ENCODE measurements around the gene VWC2.

VWC2 gene

GRCh38 chr7:49894543-49894942 is 121.1 kb downstream of the VWC2 start:
- TF ChIP-seq, protein P1, sequence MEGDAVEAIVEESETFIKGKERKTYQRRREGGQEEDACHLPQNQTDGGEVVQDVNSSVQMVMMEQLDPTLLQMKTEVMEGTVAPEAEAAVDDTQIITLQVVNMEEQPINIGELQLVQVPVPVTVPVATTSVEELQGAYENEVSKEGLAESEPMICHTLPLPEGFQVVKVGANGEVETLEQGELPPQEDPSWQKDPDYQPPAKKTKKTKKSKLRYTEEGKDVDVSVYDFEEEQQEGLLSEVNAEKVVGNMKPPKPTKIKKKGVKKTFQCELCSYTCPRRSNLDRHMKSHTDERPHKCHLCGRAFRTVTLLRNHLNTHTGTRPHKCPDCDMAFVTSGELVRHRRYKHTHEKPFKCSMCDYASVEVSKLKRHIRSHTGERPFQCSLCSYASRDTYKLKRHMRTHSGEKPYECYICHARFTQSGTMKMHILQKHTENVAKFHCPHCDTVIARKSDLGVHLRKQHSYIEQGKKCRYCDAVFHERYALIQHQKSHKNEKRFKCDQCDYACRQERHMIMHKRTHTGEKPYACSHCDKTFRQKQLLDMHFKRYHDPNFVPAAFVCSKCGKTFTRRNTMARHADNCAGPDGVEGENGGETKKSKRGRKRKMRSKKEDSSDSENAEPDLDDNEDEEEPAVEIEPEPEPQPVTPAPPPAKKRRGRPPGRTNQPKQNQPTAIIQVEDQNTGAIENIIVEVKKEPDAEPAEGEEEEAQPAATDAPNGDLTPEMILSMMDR (IDR thresholded peaks at IDR 0.05; ENCODE audit: control insufficient read depth, extremely low read depth, insufficient read depth) = no peak
- H3K4me3 ChIP-seq (ENCODE audit: low read depth, low read length) = no peak overlapping the region
- DNase-seq (ENCODE audit: low read depth) = no peak

DNA sequence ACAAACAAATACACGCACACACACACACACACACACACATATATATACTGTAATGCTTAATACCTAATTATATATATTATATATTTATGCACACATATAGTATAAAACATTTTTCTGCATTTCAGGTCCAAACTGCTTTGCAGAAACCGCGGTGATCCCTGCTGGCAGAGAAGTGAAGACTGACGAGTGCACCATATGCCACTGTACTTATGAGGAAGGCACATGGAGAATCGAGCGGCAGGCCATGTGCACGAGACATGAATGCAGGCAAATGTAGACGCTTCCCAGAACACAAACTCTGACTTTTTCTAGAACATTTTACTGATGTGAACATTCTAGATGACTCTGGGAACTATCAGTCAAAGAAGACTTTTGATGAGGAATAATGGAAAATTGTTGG is 138.5 kb downstream of the VWC2 start:
- no peak for DNase-seq (ENCODE audit: low read depth)
- no peak overlapping the region for H3K4me3 ChIP-seq (ENCODE audit: low read depth, low read length)
- TF ChIP-seq, protein P1 (IDR thresholded peaks at IDR 0.05; ENCODE audit: control insufficient read depth, extremely low read depth, insufficient read depth) = no peak

DNA sequence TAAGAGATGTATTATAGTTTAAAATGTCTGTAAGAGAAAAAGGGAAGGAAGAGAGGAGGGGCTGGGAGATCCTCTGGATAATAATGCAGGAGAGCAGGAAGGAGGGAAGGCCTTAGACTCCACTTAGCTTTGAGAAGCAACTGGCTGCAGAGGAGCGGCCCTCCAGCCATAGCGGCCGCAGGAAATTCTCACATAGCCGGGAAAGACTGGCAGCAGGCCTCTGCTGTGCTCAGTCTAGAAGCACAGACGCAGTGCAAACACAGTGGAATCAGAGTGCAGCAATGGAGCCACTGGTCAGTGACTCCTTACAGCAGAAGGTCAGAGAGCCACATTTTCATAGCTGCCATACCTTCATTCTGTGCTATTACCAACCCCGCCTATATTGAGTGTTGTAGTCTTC is 153.3 kb downstream of the VWC2 start:
- H3K4me3 ChIP-seq (ENCODE audit: low read depth, low read length) = no peak overlapping the region
- TF ChIP-seq, protein P1 (IDR thresholded peaks at IDR 0.05; ENCODE audit: control insufficient read depth, extremely low read depth, insufficient read depth) = no peak
- DNase-seq (ENCODE audit: low read depth) = no peak

DNA sequence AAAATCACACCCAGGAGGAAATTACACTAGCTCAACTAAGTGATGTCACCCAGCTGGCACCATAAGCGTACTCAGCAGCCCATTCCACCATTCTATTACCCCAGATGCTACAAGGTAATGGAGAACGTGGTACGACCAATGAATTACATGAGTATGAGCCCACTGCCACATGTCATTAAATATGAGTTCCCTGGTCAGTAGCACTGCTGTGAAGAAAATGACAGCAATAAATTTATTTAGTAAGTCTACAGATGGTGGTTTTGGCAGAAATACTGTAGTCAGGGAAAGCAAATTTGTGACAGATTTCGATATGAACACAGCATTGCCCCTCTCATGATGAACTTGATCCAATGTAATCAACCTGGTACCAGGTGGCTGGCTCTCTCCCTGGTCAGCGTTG is 154.2 kb downstream of the VWC2 start:
- H3K4me3 ChIP-seq (ENCODE audit: low read depth, low read length) = no peak overlapping the region
- TF ChIP-seq, protein P1 (IDR thresholded peaks at IDR 0.05; ENCODE audit: control insufficient read depth, extremely low read depth, insufficient read depth) = no peak
- DNase-seq (ENCODE audit: low read depth) = no peak

DNA sequence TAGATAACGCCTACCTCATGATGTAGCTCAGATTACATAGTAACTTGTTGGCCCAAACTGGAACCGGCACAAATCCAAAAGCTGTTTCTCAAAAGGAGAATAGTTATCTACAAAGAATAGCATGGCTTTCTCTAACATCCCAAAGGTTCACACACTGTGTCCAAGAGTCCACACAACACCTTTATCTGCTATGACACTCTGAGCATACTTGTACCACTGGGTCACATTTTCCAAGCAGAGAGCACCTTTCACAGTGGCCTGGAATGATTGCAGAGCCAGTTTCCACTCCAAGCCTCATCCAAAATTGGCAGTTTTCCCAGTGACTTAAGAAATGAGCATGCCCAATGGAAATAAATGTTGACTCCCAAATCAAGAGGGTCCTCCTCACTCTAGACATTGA is 155.3 kb downstream of the VWC2 start:
- TF ChIP-seq, protein P1 (IDR thresholded peaks at IDR 0.05; ENCODE audit: control insufficient read depth, extremely low read depth, insufficient read depth) = no peak
- no peak overlapping the region for H3K4me3 ChIP-seq (ENCODE audit: low read depth, low read length)
- no peak for DNase-seq (ENCODE audit: low read depth)

DNA sequence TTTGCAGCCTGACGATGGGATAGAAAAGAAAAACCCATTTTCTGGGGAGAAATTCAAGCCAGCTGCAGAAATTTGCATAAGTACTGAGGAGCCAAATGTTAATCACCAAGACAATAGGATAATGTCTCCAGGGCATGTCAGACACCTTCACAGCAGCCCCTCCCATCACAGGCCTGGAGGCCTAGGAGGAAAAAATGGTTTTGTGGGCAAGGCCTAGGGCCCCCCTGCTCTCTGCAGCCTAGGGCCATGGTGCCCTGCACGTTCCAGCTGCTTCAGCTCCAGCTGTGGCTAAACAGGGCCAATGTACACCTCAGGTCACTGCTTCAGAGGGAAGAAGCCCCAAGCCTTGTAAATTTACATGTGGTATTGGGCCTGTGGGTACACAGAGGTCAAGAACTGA is 158.2 kb downstream of the VWC2 start:
- TF ChIP-seq, protein P1 (IDR thresholded peaks at IDR 0.05; ENCODE audit: control insufficient read depth, extremely low read depth, insufficient read depth) = no peak
- H3K4me3 ChIP-seq (ENCODE audit: low read depth, low read length) = no peak overlapping the region
- no peak for DNase-seq (ENCODE audit: low read depth)

DNA sequence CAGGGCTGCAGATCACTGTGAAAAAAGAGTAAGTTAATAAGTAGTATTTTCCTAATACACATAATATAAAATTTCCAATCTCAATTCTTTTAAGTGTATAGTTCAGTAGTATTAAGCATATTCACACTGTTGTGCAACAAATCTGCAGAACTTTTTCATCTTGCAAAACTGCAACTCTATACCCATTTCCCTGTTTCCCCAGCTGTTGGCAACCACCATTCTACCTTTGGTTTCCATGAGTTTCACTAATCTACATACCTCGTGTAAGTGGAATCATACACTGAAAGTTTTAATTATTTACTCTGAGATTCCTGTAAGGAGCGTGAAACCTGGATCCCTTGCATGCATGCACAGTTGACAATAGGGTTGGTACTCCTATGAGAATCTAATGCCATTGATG is 164.2 kb downstream of the VWC2 start:
- TF ChIP-seq, protein P1 (IDR thresholded peaks at IDR 0.05; ENCODE audit: control insufficient read depth, extremely low read depth, insufficient read depth) = no peak
- no peak for DNase-seq (ENCODE audit: low read depth)
- no peak overlapping the region for H3K4me3 ChIP-seq (ENCODE audit: low read depth, low read length)

Measured in LNCaP clone FGC (cell line).